ENCODE measurements around the gene ZNF407.

ZNF407 gene

DNA sequence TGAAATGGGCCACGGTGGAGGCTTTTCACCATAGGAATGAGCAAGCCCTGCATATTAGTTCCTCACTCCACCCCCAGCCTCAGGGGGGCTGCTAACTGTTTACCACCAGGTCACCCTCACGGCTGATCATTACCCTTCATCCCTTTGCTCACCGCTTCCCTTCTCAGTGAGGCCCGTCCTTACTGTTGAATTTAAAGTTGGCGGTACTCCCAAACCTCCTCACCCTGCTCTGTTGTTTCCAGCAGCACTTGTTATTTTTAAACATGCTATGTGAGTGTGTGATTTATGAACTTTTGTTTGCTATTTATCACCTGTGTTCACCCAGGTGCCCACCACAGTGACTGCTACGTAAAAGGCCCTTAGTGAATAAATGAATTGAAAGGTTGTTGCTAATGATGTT is 243.6 kb downstream of the ZNF407 start:
- DNase-seq (ENCODE audit: low spot score), result no peak
- in situ Hi-C loops (cut with MboI; ENCODE audit: low pct_unique_long_range_greater_than_20kb, low sequenced_read_pairs, unreplicated experiment), result no loop called here
- TF ChIP-seq CTCF (IDR thresholded peaks at IDR 0.05; ENCODE audit: extremely low read depth, insufficient read depth, missing control alignments), result no peak

DNA sequence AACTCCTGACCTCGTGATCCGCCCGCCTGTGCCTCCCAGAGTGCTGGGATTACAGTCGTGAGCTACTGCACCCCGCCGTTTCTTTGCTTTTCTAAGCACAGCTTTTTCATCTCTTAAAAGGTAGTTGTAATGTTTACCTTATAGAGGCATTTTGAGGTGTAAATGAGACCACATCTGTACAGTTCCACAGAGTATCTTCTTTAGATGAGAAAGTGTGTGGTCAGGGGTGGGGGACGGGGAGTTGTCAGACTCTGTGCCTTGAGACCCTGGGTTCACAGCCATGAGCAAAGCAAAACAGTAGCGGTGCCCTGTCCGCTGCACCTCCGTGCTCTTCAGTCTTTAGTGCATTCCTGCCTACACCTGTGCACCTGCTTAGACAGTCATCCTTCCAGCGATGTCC is 251.6 kb downstream of the ZNF407 start:
- in situ Hi-C loops (cut with MboI; ENCODE audit: low pct_unique_long_range_greater_than_20kb, low sequenced_read_pairs, unreplicated experiment), result no loop called here
- no peak for TF ChIP-seq CTCF (IDR thresholded peaks at IDR 0.05; ENCODE audit: extremely low read depth, insufficient read depth, missing control alignments)
- no peak for DNase-seq (ENCODE audit: low spot score)

GRCh38 chr18:74856434-74856833 is 258.8 kb downstream of the ZNF407 start:
- in situ Hi-C loops (cut with MboI; ENCODE audit: low pct_unique_long_range_greater_than_20kb, low sequenced_read_pairs, unreplicated experiment), result no loop called here
- no peak for TF ChIP-seq CTCF (IDR thresholded peaks at IDR 0.05; ENCODE audit: extremely low read depth, insufficient read depth, missing control alignments)
- DNase-seq (ENCODE audit: low spot score), result no peak

DNA sequence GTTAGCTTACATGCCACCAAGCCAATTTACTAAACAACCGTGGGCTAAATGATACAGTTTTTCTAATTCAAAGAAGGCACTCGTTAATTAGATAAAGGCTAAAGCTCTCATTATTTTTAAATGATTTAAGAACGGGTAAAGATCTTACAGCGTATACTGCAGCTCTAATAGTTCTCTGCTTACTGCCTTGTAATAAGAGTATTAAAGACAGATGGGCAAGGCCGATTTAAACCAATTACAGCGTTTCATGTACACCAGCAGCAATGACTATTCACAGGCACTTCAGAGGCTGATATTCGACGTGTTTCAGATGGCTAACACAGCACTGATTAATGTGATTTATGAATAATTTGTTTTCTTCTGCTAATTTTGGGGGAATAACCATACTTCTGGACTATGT is 259.3 kb downstream of the ZNF407 start:
- DNase-seq (ENCODE audit: low spot score), result no peak
- in situ Hi-C loops (cut with MboI; ENCODE audit: low pct_unique_long_range_greater_than_20kb, low sequenced_read_pairs, unreplicated experiment), result no loop called here
- no peak for TF ChIP-seq CTCF (IDR thresholded peaks at IDR 0.05; ENCODE audit: extremely low read depth, insufficient read depth, missing control alignments)

DNA sequence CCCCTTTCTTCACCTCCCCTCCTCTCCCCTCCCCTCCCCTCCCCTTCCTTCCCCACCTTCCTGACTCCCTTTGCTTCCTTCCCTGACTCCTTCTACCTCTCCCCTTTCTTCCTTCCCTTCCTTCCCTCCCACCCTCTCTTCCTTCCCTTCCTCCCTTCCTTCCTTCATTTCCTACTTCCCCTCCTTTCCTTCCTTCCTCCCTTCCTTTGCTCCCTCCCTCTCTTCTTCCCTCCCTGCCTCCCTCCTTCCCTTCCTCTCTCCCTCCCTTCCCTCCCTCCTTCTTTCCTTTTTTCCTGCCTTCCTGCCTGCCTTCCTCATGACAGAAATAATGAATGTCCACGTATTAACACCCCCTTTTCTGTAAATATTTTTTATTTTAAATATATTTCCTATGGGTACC is 260.2 kb downstream of the ZNF407 start:
- no peak for DNase-seq (ENCODE audit: low spot score)
- in situ Hi-C loops (cut with MboI; ENCODE audit: low pct_unique_long_range_greater_than_20kb, low sequenced_read_pairs, unreplicated experiment), result no loop called here
- no peak for TF ChIP-seq CTCF (IDR thresholded peaks at IDR 0.05; ENCODE audit: extremely low read depth, insufficient read depth, missing control alignments)

DNA sequence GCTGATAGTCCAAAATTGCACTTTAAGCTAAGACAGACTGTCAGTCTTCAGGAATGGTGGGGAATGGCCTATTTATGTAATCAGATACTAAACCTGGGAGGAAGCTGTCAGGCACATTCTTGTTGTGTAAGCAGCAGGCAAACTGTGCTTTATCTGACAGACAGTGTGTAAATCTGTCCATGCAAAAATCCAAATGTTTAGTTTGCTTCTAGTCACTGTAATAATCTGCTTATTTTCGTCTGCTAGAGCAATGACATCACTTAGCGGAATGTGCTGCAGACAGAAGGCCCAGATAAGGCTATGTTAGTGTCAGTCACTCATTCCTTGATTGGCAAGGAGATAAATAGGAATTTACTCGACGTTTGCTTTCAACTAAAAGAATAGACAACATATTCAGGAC is 263.5 kb downstream of the ZNF407 start:
- in situ Hi-C loops (cut with MboI; ENCODE audit: low pct_unique_long_range_greater_than_20kb, low sequenced_read_pairs, unreplicated experiment), result no loop called here
- no peak for DNase-seq (ENCODE audit: low spot score)

More for the DNA sequence above, 263.5 kb downstream of the ZNF407 start:
- no peak for TF ChIP-seq CTCF (IDR thresholded peaks at IDR 0.05; ENCODE audit: extremely low read depth, insufficient read depth, missing control alignments)
